ENCODE data around the gene RCN2. TPM values are rescaled to one million over a fixed set of nuclear protein-coding genes. Genes with fewer than 3 reads are reported as not detected.

Gene RCN2
- total RNA-seq, 3 donors from 2014 or later = 25.0 to 33.2 (median 31.9) TPM

DNA sequence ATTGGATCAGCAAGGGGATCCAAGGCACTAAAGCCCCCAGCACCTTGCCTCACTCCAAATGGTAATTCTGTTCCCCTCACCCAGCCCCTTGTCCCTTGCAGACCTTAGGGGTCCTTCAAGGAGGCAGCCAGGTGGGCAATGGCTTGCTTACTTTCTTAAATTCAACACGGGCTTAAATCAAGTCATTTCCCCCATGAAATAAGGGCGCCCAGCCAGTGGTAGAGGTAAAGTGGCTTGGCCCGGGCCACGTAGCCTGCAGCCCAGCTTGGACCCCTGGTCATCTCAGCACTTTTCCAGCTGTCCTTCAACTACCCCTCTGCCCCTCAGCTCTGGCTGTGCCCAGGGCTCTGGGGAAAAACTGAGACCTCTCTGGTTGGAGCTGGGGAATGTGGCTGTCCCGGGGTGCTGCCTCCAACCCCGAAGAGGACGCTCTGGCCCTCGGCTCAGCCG, 64.6 kb downstream of the RCN2 start:
- H3K4me1 ChIP-seq (ENCODE audit: low read depth) = no peaks in the 10 kb centered on the region
- no peaks in the 10 kb centered on the region for H3K36me3 ChIP-seq (ENCODE audit: low read depth)
- intact Hi-C loops (cut with DNase I, micrococcal nuclease) = no loop called here
- DNase-seq (no peak), ATAC-seq (no peak)
- no peaks in the 10 kb centered on the region for H3K9me3 ChIP-seq
- no peak overlapping the region for H3K4me3 ChIP-seq
- TF ChIP-seq, protein P1, sequence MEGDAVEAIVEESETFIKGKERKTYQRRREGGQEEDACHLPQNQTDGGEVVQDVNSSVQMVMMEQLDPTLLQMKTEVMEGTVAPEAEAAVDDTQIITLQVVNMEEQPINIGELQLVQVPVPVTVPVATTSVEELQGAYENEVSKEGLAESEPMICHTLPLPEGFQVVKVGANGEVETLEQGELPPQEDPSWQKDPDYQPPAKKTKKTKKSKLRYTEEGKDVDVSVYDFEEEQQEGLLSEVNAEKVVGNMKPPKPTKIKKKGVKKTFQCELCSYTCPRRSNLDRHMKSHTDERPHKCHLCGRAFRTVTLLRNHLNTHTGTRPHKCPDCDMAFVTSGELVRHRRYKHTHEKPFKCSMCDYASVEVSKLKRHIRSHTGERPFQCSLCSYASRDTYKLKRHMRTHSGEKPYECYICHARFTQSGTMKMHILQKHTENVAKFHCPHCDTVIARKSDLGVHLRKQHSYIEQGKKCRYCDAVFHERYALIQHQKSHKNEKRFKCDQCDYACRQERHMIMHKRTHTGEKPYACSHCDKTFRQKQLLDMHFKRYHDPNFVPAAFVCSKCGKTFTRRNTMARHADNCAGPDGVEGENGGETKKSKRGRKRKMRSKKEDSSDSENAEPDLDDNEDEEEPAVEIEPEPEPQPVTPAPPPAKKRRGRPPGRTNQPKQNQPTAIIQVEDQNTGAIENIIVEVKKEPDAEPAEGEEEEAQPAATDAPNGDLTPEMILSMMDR (IDR thresholded peaks at IDR 0.05) = no peak

DNA sequence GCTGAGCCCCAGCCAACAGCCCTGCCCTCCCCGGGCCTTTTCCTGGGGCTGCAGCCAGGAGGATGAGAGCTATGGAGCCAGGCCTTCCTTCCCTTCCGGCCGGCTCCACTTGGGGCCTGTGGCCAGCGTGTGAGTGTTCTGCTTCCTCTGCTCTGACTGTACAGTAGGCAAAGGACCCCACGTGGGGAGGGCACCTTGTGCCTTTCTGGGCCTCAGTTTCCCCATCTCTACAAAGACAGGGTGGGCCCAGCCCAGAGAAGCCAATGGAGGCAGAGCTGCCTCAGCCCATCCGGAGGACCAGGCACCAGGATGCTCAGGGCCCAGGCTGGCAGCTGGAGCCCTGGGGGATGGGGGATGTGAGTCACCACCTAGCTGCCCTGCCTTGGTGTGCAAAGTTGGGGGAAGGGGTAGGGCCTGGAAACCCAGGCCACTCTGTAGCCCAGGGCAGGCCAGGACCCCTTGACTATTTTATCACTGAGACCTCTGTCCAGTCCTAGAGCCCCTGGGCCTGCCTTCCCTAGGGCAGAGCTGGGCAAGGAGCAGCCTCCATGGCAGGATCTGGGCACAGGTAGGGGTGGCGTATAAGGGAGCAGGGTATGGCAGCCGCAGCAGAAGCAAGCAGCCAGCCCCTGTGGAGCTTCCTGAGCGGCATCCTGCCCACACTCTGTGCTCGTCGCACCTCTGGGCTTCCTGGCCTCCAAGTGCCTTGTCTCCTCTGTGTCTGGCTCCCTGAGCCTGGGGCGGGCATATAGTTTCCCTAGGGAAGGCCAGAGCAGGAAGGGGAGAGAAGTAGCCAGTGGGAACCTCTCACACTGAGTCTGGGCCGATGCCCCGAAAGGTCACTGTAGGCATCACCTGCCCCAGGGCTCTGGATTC, 65.2 kb downstream of the RCN2 start:
- Histone ChIP-seq H3K9me3 (no peaks in the 10 kb centered on the region), H3K4me1 (ENCODE audit: low read depth) (no peaks in the 10 kb centered on the region), H3K36me3 (ENCODE audit: low read depth) (no peaks in the 10 kb centered on the region), H3K4me3 (no peak overlapping the region)
- DNase-seq (peak in 1 of 3 donors; percentile 71), ATAC-seq (peak; percentile 49)
- intact Hi-C loops (cut with DNase I, micrococcal nuclease) = no loop called here
- TF ChIP-seq, protein P1 (IDR thresholded peaks at IDR 0.05) = no peak

DNA sequence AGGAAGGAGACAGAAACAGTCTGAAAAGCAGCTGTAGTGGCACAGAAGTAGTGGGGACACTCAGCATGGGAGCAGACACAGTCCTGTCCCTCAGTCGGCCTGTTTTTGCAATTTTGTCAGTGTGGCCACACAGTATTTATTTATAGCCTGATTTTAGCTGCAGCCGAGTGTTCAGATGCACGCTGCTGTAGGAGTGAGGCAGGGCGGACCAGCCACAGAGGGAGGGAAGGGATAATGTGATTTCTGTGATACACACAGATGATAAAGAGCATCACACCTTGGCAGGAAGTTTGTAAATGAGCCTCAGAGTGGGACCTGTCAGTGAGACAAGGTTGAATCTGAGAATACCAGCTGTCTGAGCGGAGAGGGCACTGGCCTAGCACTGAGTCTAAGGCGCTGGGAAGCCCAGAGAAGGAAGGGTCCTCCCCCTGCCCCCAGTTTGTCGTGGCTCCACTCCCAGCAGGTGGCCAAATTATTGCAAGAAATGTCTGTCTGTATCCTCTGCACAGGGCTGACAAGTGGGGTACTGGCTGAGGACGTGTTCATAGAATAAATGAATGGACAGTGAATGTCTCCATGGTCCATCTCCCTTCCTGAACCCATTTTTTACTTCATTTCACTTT, 67.2 kb downstream of the RCN2 start:
- ATAC-seq = no peak
- TF ChIP-seq, protein P1 (IDR thresholded peaks at IDR 0.05) = no peak
- intact Hi-C loops (cut with DNase I, micrococcal nuclease) = no loop called here
- Histone ChIP-seq H3K36me3 (ENCODE audit: low read depth) (no peaks in the 10 kb centered on the region), H3K4me1 (ENCODE audit: low read depth) (no peaks in the 10 kb centered on the region), H3K9me3 (no peaks in the 10 kb centered on the region), H3K4me3 (no peak overlapping the region)
- DNase-seq = peak in 1 of 3 donors; percentile 15

GRCh38 chr15:76999996-77000395, 68.4 kb downstream of the RCN2 start:
- TF ChIP-seq, protein P1 (IDR thresholded peaks at IDR 0.05) = no peak
- no peaks in the 10 kb centered on the region for H3K4me1 ChIP-seq (ENCODE audit: low read depth)
- H3K36me3 ChIP-seq (ENCODE audit: low read depth) = no peaks in the 10 kb centered on the region
- H3K9me3 ChIP-seq = no peaks in the 10 kb centered on the region
- ATAC-seq (no peak), DNase-seq (peak in 2 of 3 donors; percentile 5 to 48)
- intact Hi-C loops (cut with DNase I, micrococcal nuclease) = no loop called here
- no peak overlapping the region for H3K4me3 ChIP-seq

DNA sequence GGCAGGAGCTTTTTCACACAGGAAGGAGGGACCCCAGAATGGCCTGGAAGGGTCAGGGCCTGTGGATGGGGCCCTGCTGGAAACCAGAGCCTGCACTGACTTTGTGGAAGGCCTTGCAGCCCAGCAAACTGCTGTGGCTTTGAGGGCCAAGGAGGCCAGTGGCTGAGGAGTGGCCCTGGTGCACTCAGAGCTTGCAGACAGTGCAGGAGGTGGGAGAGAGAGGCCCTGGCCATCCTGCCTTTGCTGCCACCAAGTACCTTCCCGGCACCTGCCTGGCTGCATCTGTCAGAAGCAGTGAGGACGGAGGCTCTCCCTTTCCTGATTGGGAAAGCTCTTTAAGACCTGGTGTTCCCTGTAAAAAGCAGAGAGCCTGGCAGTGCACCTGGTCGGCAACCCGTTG, 69.8 kb downstream of the RCN2 start:
- ATAC-seq (no peak), DNase-seq (peak in 2 of 3 donors; percentile 16 to 33)

More for the DNA sequence above, 69.8 kb downstream of the RCN2 start:
- TF ChIP-seq, protein P1 (IDR thresholded peaks at IDR 0.05) = no peak
- Histone ChIP-seq H3K36me3 (ENCODE audit: low read depth) (no peaks in the 10 kb centered on the region), H3K4me3 (no peak overlapping the region), H3K4me1 (ENCODE audit: low read depth) (no peaks in the 10 kb centered on the region), H3K9me3 (no peaks in the 10 kb centered on the region)
- intact Hi-C loops (cut with DNase I, micrococcal nuclease) = no loop called here

Data from mucosa of descending colon (tissue), 3 donors.